Pancreas (tissue), 10 donors: ENCODE results near the gene PGM5. TPM values are rescaled to one million over a fixed set of nuclear protein-coding genes. Genes with fewer than 3 reads are reported as not detected.

Experiments
- ATAC-seq, 4 donors: fragments of 200-7000 bp; cut with Tn5 transposase; one replicate each; pipeline versions ENCODE4 v1.8.0 to v1.9.1; 2020; ENCODE audit warnings: mild to moderate bottlenecking in 4 of 4, moderate library complexity in 4 of 4
- DNase-seq, 6 donors: peaks; one replicate each; pipeline ENCODE4 v3.0.0-alpha.2; 2020
- FAIRE-seq: peaks from 2 replicates; lab custom pipeline; 2012; peaks lifted over from hg19 to GRCh38; lab: Jason Lieb, UNC
- H3K27ac ChIP-seq, 4 donors: fragments of 200-600 bp; sonication (generic); 1 replicate in 3 of 4; 2 replicates in 1 of 4; pipeline versions ENCODE4 v1.5.0 to v1.8.0; 2020
- H3K27me3 ChIP-seq, 4 donors: fragments of 200-600 bp; one replicate each; pipeline ENCODE4 v1.8.0; 2021
- H3K36me3 ChIP-seq, 3 donors: fragments of 200-600 bp; sonication (generic) in 1 of 3; one replicate each; pipeline versions ENCODE4 v1.5.0 to v1.8.0; 2020 to 2021
- H3K4me1 ChIP-seq, 3 donors: fragments of 200-600 bp; one replicate each; pipeline ENCODE4 v1.8.0; 2021
- H3K4me3 ChIP-seq, 4 donors: fragments of 200-600 bp; sonication (generic) in 2 of 4; one replicate each; pipeline versions ENCODE4 v1.5.0 to v1.8.0; 2020 to 2021
- H3K9me3 ChIP-seq, 4 donors: fragments of 200-600 bp; one replicate each; pipeline ENCODE4 v1.8.0; 2021
- WGBS, 2 donors: extraction: QIAGEN DNeasy Blood & Tissue Kit; methylation state at CpG; one replicate each; pipeline ENCODE4 v1.1.7; 2013; 5-methylcytosine and 5-hydroxymethylcytosine counted together
- intact Hi-C, 3 donors: fragments of 100-400 bp; cut with DNase I; formaldehyde crosslinking; loops; one replicate each; pipeline versions ENCODE4 v1.11.1 to v1.14.2; 2022
- polyA plus RNA-seq, 2 donors: library from polyadenylated mRNA; stranded (reverse); fragments of 200-250 nt; gene quantifications; one replicate each; pipeline ENCODE4 v1.2.3, GENCODE V29; 2013
- total RNA-seq, 6 donors: library from RNA; stranded (reverse); fragmentation: NEBNext Ultra II Directional in 4 of 6; extraction: Animal tissue kit (Norgen Biotek cat#: 25700) in 4 of 6; gene quantifications; one replicate each; pipeline versions ENCODE4 v1.2.1 to v1.2.4, GENCODE V29; 2021 to 2023
- TF ChIP-seq, protein P1 (sequence below), 4 donors: fragments of 200-600 bp; sonication (generic) in 3 of 4; IDR thresholded peaks; one replicate each; pipeline versions ENCODE4 v1.5.0 to v1.8.0; 2021; ENCODE audit warnings: antibody characterized with exemption in 4 of 4
- donor health status: healthy with polysubstance abuse.
- donor health status: DM: no; HTN: no; CAD: no; lungs with moderate emphysema.
- donor health status: DM: no; HTN: no; CAD: no.
- donor health status: control.
- donor health status: control.
- donor health status: Bipolar disorder and iron deficiency.
- donor health status: DM: yes; HTN: yes; CAD: no.
- donor health status: DM: no; HTN: no; CAD: no.
- donor health status: DM: no; HTN: no; CAD: no.
- donor health status: DM: yes; HTN: yes; CAD: no.

PGM5 gene
- total and polyA plus RNA-seq, 8 donors = 1.9 to 4.6 (median 2.3) TPM

GRCh38 chr9:68427216-68427977 lies 71.0 kb downstream of the PGM5 start:
- intact Hi-C loops = no loop called here
- FAIRE-seq = no peak
- no peaks in the 10 kb centered on the region for H3K4me1 ChIP-seq
- DNase-seq = no peak
- ATAC-seq = no peak
- no peak overlapping the region for H3K4me3 ChIP-seq
- TF ChIP-seq, protein P1, sequence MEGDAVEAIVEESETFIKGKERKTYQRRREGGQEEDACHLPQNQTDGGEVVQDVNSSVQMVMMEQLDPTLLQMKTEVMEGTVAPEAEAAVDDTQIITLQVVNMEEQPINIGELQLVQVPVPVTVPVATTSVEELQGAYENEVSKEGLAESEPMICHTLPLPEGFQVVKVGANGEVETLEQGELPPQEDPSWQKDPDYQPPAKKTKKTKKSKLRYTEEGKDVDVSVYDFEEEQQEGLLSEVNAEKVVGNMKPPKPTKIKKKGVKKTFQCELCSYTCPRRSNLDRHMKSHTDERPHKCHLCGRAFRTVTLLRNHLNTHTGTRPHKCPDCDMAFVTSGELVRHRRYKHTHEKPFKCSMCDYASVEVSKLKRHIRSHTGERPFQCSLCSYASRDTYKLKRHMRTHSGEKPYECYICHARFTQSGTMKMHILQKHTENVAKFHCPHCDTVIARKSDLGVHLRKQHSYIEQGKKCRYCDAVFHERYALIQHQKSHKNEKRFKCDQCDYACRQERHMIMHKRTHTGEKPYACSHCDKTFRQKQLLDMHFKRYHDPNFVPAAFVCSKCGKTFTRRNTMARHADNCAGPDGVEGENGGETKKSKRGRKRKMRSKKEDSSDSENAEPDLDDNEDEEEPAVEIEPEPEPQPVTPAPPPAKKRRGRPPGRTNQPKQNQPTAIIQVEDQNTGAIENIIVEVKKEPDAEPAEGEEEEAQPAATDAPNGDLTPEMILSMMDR (IDR thresholded peaks at IDR 0.05) = no peak
- H3K9me3 ChIP-seq = no peaks in the 10 kb centered on the region
- H3K27ac ChIP-seq = no peak overlapping the region
- H3K36me3 ChIP-seq = no peaks in the 10 kb centered on the region
- H3K27me3 ChIP-seq = no peaks in the 10 kb centered on the region

GRCh38 chr9:68428481-68428880 lies 72.1 kb downstream of the PGM5 start:
- DNase-seq = no peak
- no peaks in the 10 kb centered on the region for H3K9me3 ChIP-seq
- 45% methylated on average over 2 of the region's 2 CpGs for WGBS, 2 donors
- no peaks in the 10 kb centered on the region for H3K36me3 ChIP-seq
- no peak for ATAC-seq
- TF ChIP-seq, protein P1 (IDR thresholded peaks at IDR 0.05) = no peak
- FAIRE-seq = no peak
- H3K27me3 ChIP-seq = no peaks in the 10 kb centered on the region
- intact Hi-C loops = no loop called here
- no peak overlapping the region for H3K4me3 ChIP-seq
- H3K27ac ChIP-seq = no peak overlapping the region
- no peaks in the 10 kb centered on the region for H3K4me1 ChIP-seq

DNA sequence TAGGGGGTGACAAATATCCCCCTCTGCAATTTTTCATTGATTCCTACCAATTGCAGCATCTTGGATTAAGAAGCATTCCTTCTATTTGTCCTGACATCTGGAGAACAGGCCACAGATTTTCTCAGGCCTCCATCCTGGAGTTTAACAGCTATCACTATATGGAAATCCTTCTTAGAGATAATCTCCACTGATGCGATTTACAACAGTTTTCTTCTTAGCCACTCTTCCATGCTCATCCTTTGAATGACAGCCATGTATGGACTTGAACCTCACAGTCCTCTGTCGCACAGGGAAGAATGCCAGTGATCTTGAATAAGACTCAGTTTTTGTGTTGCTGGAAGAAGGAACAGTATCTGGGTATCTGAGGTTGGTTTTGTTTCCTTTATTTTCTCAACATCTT lies 73.2 kb downstream of the PGM5 start:
- Histone ChIP-seq H3K9me3 (no peaks in the 10 kb centered on the region), H3K4me1 (no peaks in the 10 kb centered on the region), H3K4me3 (no peak overlapping the region), H3K27ac (no peak overlapping the region), H3K27me3 (no peaks in the 10 kb centered on the region), H3K36me3 (no peaks in the 10 kb centered on the region)
- WGBS, 2 donors = 83 to 92% methylated on average over 2 of the region's 2 CpGs
- ATAC-seq = no peak
- TF ChIP-seq, protein P1 (IDR thresholded peaks at IDR 0.05) = no peak
- no peak for FAIRE-seq
- no peak for DNase-seq
- intact Hi-C loops = no loop called here

- Histone ChIP-seq H3K36me3 (no peaks in the 10 kb centered on the region), H3K27me3 (no peaks in the 10 kb centered on the region), H3K4me1 (no peaks in the 10 kb centered on the region), H3K9me3 (no peaks in the 10 kb centered on the region), H3K4me3 (no peak overlapping the region), H3K27ac (no peak overlapping the region)
- TF ChIP-seq, protein P1 (IDR thresholded peaks at IDR 0.05) = no peak
- whole genome bisulfite sequencing, 2 donors = 95 to 97% methylated on average over 1 of the region's 1 CpG
- no peak for ATAC-seq
- DNase-seq = no peak
- no peak for FAIRE-seq
- intact Hi-C loops = no loop called here
These were observed 74.9 kb downstream of the PGM5 start for GRCh38 chr9:68431307-68431706.

DNA sequence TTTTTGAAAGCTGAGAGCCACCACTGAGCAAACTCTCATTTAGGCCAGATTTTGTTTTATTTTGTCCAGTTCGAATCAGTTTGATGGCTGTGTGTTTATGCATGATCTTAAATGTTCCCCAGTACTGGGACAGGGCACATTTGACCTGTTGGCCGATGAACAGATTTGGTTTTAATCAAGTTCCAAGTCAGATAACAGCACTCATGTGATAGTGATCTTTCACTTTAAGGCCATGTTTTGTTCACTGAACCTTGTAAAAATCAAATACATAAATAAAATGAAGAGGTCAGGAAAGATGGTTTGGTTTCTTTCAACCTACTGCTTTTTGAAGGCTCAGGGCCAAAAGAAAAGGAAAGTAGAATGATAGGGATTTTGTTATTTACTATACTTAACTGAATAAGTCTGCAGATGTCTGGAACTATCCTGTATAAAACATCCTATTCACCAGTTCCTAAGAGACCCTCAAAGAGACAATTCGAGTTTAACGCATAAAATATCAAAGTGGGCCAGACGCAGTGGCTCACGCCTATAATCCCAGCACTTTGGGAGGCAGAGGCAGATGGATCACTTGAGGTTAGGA lies 77.2 kb downstream of the PGM5 start:
- H3K27ac ChIP-seq = no peak overlapping the region
- no peaks in the 10 kb centered on the region for H3K4me1 ChIP-seq
- FAIRE-seq = no peak
- TF ChIP-seq, protein P1 (IDR thresholded peaks at IDR 0.05) = no peak
- 84 to 90% methylated on average over 6 of the region's 6 CpGs for WGBS, 2 donors
- intact Hi-C loops = no loop called here
- no peaks in the 10 kb centered on the region for H3K9me3 ChIP-seq
- no peaks in the 10 kb centered on the region for H3K36me3 ChIP-seq
- no peak for ATAC-seq
- H3K4me3 ChIP-seq = no peak overlapping the region
- no peak for DNase-seq
- H3K27me3 ChIP-seq = no peaks in the 10 kb centered on the region
